ENCODE results near the gene DLK2. TPM values are rescaled to one million over a fixed set of nuclear protein-coding genes. Genes with fewer than 3 reads are reported as not detected.

DLK2 gene
- total RNA-seq, result 0.33 and 0.60 TPM in 2 replicates

GRCh38 chr6:43455531-43456428, at the start of gene DLK2:
TSS of gene DLK2 (minus strand) at chr6:43455548. CDS start at chr6:43454825, 723 bp downstream.

GRCh38 chr6:43477235-43478007, 22.1 kb upstream of the DLK2 start, which contains the start of gene TJAP1:
TSS of gene TJAP1 (plus strand) at chr6:43477570. CDS start at chr6:43499002, 21,432 bp downstream.

GRCh38 chr6:43427406-43428111, 27.8 kb downstream of the DLK2 start, which contains the start of gene ABCC10:
TSS of gene ABCC10 (plus strand) at chr6:43427541. CDS start at chr6:43427979, 438 bp downstream.

Other genes with a start within 250 kb of the DLK2 start
- gene DNPH1, start 226.1 kb downstream of the DLK2 start, total RNA-seq, result 44.8 and 59.2 TPM in 2 replicates
- gene TTBK1, start 212.1 kb downstream of the DLK2 start, total RNA-seq, result not detected in 2 replicates
- gene SLC22A7, start 157.3 kb downstream of the DLK2 start, total RNA-seq, result not detected in 2 replicates
- not detected in 2 replicates for gene CRIP3, start 146.7 kb downstream of the DLK2 start, total RNA-seq
- 5.4 and 7.6 TPM in 2 replicates for gene ZNF318, start 85.9 kb downstream of the DLK2 start, total RNA-seq
- 11.6 and 12.1 TPM in 2 replicates for gene ABCC10, start 28.0 kb downstream of the DLK2 start, total RNA-seq
- gene TJAP1, start 22.0 kb upstream of the DLK2 start, total RNA-seq, result 8.0 and 11.6 TPM in 2 replicates
- gene LRRC73, start 54.8 kb upstream of the DLK2 start, total RNA-seq, result 0.09 and 0.11 TPM in 2 replicates
- 97.2 and 114 TPM in 2 replicates for gene YIPF3, start 61.4 kb upstream of the DLK2 start, total RNA-seq
- gene POLR1C, start 61.5 kb upstream of the DLK2 start, total RNA-seq, result 31.1 and 42.1 TPM in 2 replicates
- 19.9 and 23.8 TPM in 2 replicates for gene XPO5, start 120.5 kb upstream of the DLK2 start, total RNA-seq
- gene POLH, start 120.6 kb upstream of the DLK2 start, total RNA-seq, result 8.7 and 12.5 TPM in 2 replicates
- 29.9 and 37.3 TPM in 2 replicates for gene GTPBP2, start 173.7 kb upstream of the DLK2 start, total RNA-seq
- 15.8 and 17.2 TPM in 2 replicates for gene MAD2L1BP, start 180.3 kb upstream of the DLK2 start, total RNA-seq
- gene RSPH9, start 189.5 kb upstream of the DLK2 start, total RNA-seq, result 0.17 and 0.33 TPM in 2 replicates
- 43.9 and 46.5 TPM in 2 replicates for gene MRPS18A, start 232.2 kb upstream of the DLK2 start, total RNA-seq

All from dermis lymphatic vessel endothelial cell (primary cell).